K562 (cell line): ENCODE results near the gene TTC21A. TPM values are rescaled to one million over a fixed set of nuclear protein-coding genes. Genes with fewer than 3 reads are reported as not detected.

Source experiments
- DDX20 ChIP-seq: fragments of 450-650 bp; IDR thresholded peaks from 2 replicates; pipeline ENCODE4 v1.6.1; 2016; ENCODE audit warnings: missing genetic modification characterization, low read depth, mild to moderate bottlenecking, missing compliant biosample characterization, moderate library complexity
- EGR1 ChIP-seq: fragments of 450-650 bp; conservative IDR thresholded peaks from 2 replicates; pipeline ENCODE4 v1.6.1; 2017; ENCODE audit warnings: mild to moderate bottlenecking
- ELF1 ChIP-seq: fragments of 200-800 bp; sonication (Bioruptor generic); IDR thresholded peaks from 2 replicates; pipeline ENCODE4 v1.6.1; 2016; ENCODE audit warnings: missing genetic modification characterization, missing compliant biosample characterization
- FOXJ2 ChIP-seq: fragments of 200-800 bp; sonication (Bioruptor generic); IDR thresholded peaks from 2 replicates; pipeline ENCODE4 v1.6.1; 2016; ENCODE audit warnings: missing genetic modification characterization, missing compliant biosample characterization
- GABPA ChIP-seq: fragments of 200-800 bp; sonication (Bioruptor generic); conservative IDR thresholded peaks from 2 replicates; pipeline ENCODE4 v1.6.1; 2016; ENCODE audit warnings: low read depth, missing genetic modification characterization, missing compliant biosample characterization
- HIVEP1 ChIP-seq: fragments of 250-450 bp; sonication (Bioruptor Pico); IDR thresholded peaks from 2 replicates; pipeline ENCODE4 v1.4.0; 2020; ENCODE audit warnings: mild to moderate bottlenecking
- ZBTB1 ChIP-seq: sonication (generic); formaldehyde crosslinking; IDR thresholded peaks from 2 replicates; pipeline ENCODE4 v1.8.1; 2023; ENCODE audit warnings: missing genetic modification reagents, low read depth, mild to moderate bottlenecking, borderline replicate concordance
- ZFP36 ChIP-seq: fragments of 150-350 bp; IDR thresholded peaks from 2 replicates; pipeline ENCODE4 v1.6.1; 2018; ENCODE audit warnings: low read length, low read depth; ENCODE audit not compliant: partially characterized antibody
- polyA plus RNA-seq, 8 experiments: library from polyadenylated mRNA; depleted of rRNA in 4 of 8; stranded (reverse) in 5 of 8; unstranded in 3 of 8; fragments of >200 nt; fragmentation: Nextera tagmentation in 2 of 8; fragmentation: Illumina TruSeq in 1 of 8; extraction: Ambion mirVana in 2 of 8; extraction: Trizol in 1 of 8; gene quantifications; 2 replicates each; pipeline versions ENCODE4 v1.2.1 to v1.2.3, GENCODE V29; 2011 to 2014; ENCODE audit warnings: inconsistent platforms in 1 of 8, missing spikeins in 1 of 8
- total RNA-seq, 7 experiments: library from RNA; depleted of rRNA in 6 of 7; stranded (reverse); fragments of >200 nt in 6 of 7; fragmentation: Illumina TruSeq in 2 of 7; extraction: Trizol in 2 of 7; gene quantifications; 2 replicates each; pipeline versions ENCODE4 v1.2.1 to v1.2.3, GENCODE V29; 2011 to 2021; ENCODE audit warnings: low replicate concordance in 1 of 7
- TF ChIP-seq, protein P1 (sequence below): fragments of 450-650 bp; IDR thresholded peaks from 2 replicates; pipeline ENCODE4 v1.6.1; 2016; ENCODE audit warnings: low read depth
- TF ChIP-seq, protein P2 (sequence below): sonication (generic); formaldehyde crosslinking; IDR thresholded peaks from 2 replicates; pipeline ENCODE4 v1.9.0; 2022; ENCODE audit warnings: mild to moderate bottlenecking, missing genetic modification reagents

Gene TTC21A
- total and polyA plus RNA-seq, 9 of the 15 experiments (the other 6 are each of a cell fraction or from before 2014, with no cell fraction given) = 0.22 to 1.4 (median 0.70) TPM

DNA sequence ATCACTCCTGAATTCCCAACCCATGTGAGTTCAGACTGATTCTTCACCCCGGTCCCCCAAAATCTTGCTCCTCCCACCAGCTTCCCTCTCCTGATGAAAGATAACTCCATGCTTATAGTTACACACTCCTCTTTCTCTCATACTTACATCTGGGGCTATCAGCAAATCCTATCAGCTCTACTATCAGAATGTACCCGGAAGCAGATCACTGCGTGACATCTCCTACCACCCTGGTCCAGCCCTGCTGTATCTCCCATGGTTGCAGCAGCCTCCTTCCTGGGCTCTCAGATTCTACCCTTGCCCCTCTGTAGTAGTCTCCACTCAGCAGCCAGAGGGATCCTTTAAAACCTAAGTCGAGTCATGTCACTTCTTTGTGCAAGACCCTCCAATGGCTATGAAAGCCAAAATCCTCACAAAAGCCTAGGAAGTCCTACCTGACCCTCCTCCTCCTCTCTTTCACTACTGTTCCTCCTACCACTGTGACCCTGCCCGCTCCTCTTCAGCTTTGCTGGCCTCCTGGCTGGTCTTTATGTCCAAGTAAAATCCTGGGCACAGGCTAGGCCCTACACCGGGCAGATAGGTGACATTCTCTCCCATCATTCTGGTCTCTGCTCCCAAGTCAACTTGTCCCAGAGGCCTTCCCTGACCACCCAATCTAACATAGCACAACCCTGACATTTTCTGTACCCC, 68.7 kb downstream of the TTC21A start (continued):
- TF ChIP-seq, protein P1, sequence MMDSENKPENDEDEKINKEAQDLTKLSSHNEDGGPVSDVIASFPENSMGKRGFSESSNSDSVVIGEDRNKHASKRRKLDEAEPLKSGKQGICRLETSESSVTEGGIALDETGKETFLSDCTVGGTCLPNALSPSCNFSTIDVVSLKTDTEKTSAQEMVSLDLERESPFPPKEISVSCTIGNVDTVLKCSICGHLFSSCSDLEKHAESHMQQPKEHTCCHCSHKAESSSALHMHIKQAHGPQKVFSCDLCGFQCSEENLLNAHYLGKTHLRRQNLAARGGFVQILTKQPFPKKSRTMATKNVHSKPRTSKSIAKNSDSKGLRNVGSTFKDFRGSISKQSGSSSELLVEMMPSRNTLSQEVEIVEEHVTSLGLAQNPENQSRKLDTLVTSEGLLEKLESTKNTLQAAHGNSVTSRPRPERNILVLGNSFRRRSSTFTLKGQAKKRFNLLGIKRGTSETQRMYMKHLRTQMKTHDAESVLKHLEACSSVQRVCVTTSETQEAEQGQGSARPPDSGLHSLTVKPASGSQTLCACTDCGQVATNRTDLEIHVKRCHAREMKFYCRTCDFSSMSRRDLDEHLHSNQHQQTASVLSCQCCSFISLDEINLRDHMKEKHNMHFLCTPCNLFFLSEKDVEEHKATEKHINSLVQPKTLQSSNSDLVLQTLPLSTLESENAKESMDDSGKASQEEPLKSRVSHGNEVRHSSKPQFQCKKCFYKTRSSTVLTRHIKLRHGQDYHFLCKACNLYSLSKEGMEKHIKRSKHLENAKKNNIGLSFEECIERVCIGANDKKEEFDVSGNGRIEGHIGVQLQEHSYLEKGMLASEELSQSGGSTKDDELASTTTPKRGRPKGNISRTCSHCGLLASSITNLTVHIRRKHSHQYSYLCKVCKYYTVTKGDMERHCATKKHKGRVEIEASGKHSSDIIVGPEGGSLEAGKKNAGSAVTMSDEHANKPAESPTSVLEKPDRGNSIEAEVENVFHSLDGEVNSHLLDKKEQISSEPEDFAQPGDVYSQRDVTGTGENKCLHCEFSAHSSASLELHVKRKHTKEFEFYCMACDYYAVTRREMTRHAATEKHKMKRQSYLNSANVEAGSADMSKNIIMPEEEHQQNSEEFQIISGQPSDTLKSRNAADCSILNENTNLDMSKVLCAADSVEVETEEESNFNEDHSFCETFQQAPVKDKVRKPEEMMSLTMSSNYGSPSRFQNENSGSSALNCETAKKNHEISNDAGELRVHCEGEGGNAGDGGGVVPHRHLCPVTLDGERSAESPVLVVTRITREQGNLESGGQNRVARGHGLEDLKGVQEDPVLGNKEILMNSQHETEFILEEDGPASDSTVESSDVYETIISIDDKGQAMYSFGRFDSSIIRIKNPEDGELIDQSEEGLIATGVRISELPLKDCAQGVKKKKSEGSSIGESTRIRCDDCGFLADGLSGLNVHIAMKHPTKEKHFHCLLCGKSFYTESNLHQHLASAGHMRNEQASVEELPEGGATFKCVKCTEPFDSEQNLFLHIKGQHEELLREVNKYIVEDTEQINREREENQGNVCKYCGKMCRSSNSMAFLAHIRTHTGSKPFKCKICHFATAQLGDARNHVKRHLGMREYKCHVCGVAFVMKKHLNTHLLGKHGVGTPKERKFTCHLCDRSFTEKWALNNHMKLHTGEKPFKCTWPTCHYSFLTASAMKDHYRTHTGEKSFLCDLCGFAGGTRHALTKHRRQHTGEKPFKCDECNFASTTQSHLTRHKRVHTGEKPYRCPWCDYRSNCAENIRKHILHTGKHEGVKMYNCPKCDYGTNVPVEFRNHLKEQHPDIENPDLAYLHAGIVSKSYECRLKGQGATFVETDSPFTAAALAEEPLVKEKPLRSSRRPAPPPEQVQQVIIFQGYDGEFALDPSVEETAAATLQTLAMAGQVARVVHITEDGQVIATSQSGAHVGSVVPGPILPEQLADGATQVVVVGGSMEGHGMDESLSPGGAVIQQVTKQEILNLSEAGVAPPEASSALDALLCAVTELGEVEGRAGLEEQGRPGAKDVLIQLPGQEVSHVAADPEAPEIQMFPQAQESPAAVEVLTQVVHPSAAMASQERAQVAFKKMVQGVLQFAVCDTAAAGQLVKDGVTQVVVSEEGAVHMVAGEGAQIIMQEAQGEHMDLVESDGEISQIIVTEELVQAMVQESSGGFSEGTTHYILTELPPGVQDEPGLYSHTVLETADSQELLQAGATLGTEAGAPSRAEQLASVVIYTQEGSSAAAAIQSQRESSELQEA = no peak
- TF ChIP-seq, protein P2, sequence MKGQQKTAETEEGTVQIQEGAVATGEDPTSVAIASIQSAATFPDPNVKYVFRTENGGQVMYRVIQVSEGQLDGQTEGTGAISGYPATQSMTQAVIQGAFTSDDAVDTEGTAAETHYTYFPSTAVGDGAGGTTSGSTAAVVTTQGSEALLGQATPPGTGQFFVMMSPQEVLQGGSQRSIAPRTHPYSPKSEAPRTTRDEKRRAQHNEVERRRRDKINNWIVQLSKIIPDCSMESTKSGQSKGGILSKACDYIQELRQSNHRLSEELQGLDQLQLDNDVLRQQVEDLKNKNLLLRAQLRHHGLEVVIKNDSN = no peak
- TF ChIP-seq ZFP36 (no peak), ZBTB1 (CRISPR knock-in tag) (0 out of 2 replicates have a peak, but pooled peaks have one; percentile 33), FOXJ2 (tag) (no peak), DDX20 (no peak), HIVEP1 (CRISPR knock-in tag) (no peak), ELF1 (tag) (peak; percentile 40; the same call in 1 of the 2 replicates), EGR1 (0 out of 2 replicates have a peak, but pooled peaks have one; percentile 16), GABPA (tag) (peak; percentile 78)
